Posterior vena cava (tissue), 2 donors: ENCODE results near the gene CPXM1. TPM values are rescaled to one million over a fixed set of nuclear protein-coding genes. Genes with fewer than 3 reads are reported as not detected.
"Not testable (repeated sequence)": the region's sequence is repeated elsewhere in the genome, so short reads cannot be mapped to it uniquely, and the experiment has no call there.

Experiments used
- DNase-seq: peaks from one replicate; pipeline ENCODE4 v3.0.0-alpha.2; 2020; ENCODE audit warnings: low spot score
- intact Hi-C, 2 donors: fragments of 100-400 bp; cut with DNase I; formaldehyde crosslinking; loops; one replicate each; pipeline versions ENCODE4 v1.14.1 to v1.14.2; 2022 to 2023
- total RNA-seq, 2 donors: library from RNA; stranded (reverse); fragmentation: NEBNext Ultra II Directional; extraction: Animal tissue kit (Norgen Biotek cat#: 25700); gene quantifications; one replicate each; pipeline ENCODE4 v1.2.1, GENCODE V29; 2021
- donor health status: DM: yes; HTN: yes; CAD: no.
- donor health status: DM: yes; HTN: yes; CAD: no.

Gene CPXM1
- total RNA-seq, 2 donors from 2014 or later = 9.6 to 36.6 TPM

DNA sequence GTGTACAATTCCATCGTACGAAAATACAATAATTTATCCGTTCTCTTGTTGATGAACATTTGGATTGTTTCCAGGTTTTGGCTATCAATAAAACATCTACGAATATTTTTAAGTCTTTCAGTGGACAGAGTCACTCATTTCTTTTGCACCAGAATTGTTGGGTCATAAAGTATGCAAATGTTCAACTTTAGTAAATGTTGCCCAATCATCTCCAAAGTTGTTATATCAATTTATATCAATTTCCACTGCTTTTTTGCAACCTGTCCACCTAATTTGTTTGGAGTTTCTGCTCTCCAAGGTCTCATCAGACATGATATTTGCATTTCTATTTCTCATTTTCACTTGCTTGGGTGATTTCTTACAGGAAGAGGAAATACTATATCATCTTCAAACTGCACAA, 26.2 kb upstream of the CPXM1 start:
- no peak for DNase-seq
- intact Hi-C loops = no loop called here

DNA sequence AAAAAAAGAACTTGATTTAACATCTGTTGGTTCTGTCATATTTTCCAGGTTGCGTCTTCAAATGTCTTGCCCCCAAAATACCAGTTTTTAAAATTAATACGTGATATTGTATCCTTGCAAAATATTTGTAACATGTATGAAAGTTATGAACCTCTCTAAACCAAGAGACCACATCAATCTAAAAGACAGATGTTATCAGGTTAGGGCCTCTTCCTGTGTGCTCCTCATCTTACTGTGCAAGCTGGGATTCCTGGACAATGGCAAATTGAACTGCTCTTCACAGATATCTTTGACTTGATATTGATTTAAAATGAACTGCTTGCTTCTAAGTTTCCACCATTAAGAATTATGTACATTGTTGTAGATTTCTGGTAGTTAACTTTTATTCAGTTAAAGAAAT, 25.3 kb upstream of the CPXM1 start:
- intact Hi-C loops = no loop called here
- no peak for DNase-seq

DNA sequence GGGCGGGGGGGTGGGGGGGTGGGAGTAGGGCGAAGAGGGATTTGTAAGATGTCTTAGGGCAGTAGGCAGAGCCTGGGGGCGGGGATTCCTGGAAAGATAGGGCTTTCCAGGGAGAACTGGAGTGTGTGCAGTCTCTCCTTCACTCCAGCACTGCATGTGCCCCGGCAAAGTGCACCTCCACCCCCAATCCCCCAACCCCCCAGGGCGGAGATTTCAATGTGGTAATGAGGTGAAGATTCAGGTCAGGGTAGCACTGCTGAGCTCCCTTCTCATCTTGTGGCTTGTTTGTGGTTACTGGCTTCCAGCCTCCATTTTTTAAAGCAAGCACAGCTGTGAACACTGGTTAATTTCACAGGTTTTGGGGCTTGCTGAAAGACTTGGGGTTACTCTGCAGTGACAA, 21.6 kb upstream of the CPXM1 start:
- intact Hi-C loops = no loop called here
- no peak for DNase-seq

DNA sequence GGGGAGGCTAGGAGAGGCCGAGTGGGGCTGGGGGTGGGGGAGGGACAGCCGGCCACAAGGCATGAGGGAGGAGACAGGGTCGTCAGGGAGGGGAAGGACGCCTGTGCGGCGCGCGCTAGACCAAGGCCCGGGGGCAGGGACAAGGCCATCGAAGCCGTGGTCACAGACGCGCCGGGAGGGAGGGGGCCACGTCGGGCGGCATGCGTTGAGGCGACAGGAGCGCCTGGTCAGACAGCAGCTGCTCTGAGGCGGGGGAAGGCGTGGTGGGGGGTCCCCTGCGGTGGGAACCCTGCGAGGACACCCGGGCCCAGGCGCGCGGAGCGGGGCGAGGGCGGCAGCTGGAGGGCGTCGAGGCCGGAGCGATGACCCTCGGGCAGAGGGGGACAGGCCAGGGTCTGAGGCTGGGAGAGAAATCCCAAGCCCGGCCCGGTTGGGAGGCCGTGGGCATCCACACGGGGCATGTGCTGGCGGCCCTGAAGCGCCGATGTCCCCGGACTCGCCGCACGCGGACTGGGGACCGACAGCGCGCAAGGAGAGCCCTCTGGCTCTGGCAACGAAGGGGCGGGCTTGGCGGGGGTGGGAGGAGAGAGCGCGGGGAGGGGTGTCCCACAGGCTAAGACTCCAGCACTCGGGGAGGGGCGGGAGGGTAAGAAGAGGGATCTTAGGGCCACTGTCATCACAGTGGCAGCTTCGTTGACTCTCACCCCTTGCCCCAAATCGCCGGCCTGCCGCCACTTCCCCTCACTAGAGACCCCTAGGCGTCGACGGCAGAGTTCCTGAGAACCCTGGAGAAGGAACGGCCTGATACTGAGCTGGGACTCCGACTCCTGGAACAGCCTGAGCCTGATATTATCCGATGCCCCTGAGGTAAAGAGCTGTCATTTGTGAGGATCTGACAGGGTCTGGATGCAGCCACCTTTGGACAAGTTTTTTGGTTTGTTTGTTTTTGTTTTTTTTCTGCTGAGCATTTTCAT, 20.8 kb upstream of the CPXM1 start:
- no peak for DNase-seq
- intact Hi-C loops = no loop called here

DNA sequence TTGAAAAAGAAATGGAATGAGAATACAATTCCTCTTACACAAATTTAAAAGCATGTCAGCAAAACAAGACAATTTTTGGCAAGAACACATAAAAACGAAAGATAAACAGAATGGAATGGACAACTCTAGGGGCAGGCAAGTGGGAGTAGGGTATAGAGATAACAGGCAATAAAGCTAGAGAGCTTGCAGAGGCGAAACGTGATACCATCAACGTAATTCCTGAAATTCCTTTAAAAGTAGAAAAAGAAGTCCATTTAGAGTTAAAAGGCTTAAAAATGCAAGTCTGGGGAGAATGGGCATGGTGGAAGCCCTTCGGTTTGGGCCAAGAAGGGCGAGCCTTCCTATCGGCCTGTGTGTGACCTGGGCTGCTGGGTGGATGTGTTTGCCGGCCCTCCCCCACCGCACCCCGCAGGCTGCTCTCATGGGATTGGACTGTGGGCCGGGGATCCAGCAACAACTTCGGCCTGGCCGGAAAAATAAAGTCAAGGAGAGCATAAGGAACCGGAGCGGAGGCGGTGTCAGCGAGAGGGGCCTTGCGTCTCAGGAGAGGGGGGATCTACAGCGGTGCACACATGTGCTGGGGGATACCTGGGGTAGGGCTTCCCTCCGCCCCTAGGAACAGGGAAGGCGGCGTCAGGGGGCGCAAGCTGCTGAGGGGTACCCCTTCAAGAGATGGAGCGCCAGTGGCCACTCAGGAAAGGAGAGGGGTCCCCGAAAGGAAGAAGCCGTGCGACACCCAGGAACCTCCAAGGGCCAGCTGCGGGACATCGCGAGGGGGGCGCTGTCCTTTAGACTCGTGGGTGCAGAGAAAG, 19.9 kb upstream of the CPXM1 start:
- DNase-seq = no peak
- intact Hi-C loops = no loop called here

DNA sequence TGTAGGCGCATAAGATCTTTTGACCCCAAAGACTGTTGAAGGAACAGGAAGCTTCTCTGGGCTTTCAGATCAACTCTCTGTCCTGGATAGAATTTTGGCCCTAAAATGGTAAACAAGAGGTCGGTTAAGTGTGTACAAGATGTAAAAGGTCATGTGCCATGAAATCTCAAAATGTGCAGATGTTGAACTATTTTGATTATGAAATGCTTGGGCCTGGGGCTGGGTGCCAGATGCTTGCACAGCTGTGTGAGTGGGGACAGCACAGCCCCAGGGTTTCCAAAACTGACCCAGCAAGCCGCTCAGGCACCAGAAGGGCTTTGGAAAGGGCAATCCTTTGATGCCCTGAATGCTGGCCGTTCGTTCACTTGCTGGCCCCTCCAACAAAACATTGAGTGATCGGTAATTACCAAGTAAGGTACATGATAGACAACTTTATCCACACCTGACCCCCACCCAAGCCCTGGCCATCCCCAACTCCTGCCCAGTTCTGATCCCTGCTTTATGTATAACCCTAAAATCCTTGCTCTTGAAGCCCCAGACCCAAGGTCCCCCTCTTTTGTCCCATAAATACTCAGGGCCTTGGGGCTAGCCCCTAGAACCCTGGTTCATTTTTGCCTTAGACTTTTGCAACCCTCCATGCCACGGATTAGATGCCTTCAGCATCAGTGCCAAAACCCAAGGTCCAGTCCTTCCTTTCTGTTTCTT, 17.6 kb upstream of the CPXM1 start:
- intact Hi-C loops = no loop called here
- DNase-seq = no peak

DNA sequence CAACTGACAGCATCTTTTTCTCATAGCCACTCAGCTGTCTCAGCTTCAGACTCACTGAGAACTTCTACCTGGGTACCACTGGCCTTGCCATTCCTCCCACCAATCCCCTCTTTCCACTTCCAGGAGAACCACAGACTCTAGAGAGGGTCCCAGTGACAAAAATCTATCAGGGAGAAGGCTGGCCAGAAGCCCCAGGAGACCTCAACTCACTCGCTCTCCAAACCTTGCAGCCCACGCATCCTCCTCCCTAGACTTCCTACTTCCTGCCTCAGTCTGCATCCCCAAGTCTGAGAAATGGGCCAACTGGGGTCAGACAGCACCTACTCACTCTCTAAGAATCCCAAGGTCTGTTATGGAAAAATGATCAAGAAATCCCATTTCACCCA, 16.9 kb upstream of the CPXM1 start:
- no peak for DNase-seq
- intact Hi-C loops = no loop called here

DNA sequence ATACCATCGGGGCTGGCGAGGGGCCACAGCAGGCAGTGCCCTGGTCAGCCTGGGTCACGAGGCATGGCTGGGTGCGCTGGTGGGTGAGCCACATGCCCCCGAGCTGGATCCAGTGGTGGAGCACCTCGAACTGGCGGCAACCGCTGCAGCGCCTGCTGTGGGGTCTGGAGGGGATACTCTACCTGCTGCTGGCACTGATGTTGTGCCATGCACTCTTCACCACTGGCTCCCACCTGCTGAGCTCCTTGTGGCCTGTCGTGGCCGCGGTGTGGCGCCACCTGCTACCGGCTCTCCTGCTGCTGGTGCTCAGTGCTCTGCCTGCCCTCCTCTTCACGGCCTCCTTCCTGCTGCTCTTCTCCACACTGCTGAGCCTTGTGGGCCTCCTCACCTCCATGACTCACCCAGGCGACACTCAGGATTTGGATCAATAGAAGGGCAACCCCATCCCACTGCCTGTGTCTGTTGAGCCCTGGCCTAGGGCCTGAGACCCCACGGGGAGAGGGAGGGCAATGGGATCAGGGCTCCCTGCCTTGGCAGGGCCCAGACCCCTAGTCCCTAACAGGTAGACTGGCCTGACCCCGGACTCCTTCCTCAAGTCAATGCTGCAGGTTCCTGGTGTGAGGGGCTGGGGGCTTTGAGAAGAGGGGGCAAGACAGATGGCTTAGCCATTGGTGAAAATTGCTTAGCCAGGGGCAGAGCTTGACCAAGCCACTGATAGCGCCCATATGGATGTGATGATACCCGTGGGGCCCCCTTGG, 16.3 kb upstream of the CPXM1 start:
- peak; percentile 71 for DNase-seq
- intact Hi-C loops = no loop called here

DNA sequence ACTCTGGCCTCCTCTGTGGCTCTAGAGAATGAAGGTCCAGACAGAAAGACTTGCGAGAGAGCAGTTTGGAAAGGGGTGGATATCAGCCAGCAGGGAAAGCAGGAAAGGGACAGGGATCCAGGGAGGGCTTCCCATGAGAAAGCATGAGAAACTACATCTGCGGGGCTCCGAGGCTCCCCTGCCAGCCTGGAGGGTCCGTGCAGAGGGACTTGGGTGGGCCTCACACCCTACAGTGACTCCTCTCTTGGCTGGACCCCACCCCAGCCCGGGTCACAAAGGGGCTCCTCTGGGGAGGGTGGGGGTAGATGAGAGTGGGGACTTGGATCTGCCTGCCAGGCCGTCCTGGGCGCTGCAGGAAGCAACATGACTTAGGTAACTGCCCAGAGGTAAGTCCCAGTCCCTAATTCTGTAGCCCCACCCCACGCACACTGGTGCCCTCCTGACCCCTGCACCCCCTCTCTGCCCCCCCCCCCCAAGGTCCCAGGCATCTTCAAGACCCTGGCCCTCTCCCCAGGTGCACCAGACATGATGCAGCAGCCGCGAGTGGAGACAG, 15.7 kb upstream of the CPXM1 start, which contains the start of gene TMEM239:
TSS of gene TMEM239 (plus strand) at position 335 of the 553 bp plus-strand sequence. CDS start at position 526, 191 bp downstream.
- intact Hi-C loops = no loop called here

DNA sequence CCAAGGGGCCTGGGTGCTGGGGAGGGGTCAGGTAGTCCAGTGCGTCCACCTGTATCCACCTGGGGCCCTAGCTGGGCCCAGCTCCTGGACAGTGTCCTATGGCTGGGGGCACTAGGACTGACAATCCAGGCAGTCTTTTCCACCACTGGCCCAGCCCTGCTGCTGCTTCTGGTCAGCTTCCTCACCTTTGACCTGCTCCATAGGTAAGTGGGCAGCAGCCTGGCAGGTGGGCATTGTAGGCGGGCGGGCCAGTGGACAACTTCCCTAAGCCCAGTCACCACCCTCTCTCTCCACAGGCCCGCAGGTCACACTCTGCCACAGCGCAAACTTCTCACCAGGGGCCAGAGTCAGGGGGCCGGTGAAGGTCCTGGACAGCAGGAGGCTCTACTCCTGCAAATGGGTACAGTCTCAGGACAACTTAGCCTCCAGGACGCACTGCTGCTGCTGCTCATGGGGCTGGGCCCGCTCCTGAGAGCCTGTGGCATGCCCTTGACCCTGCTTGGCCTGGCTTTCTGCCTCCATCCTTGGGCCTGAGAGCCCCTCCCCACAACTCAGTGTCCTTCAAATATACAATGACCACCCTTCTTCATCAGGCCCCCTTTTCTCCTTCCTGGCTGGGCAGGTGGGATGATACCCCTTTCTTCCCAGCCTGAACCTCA, 14.9 kb upstream of the CPXM1 start:
- intact Hi-C loops = no loop called here
- DNase-seq = no peak

More for the DNA sequence above, 15.7 kb upstream of the CPXM1 start, which contains the start of gene TMEM239:
- DNase-seq = peak; percentile 76

DNA sequence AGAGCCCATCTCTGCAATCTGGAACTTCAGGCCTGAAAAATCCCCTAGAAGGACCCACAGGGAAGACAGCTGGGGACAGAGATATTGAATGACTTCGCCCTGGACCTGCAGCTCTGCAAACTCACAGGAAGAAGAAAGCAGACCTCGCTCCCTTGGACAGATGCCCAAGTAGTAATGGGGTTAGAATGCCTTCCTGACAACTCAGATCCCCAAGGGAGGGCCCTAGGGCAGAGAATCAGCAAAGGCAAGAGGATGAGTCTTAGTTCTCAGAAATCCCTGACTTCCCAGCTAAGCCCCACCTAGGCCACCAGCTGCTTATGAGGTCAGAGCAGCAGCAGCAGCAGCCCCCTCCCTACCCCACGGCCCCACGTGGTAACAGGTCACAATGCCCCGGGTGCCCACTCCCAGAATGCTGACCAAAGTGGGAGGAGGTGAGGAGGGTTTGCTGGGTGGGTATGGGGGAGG, 14.2 kb upstream of the CPXM1 start, which contains the start of gene C20orf141:
TSS of gene C20orf141 (plus strand) at position 401 of the 465 bp plus-strand sequence. CDS start 198 bp downstream, outside the sequence.
- intact Hi-C loops = no loop called here
- no peak for DNase-seq

DNA sequence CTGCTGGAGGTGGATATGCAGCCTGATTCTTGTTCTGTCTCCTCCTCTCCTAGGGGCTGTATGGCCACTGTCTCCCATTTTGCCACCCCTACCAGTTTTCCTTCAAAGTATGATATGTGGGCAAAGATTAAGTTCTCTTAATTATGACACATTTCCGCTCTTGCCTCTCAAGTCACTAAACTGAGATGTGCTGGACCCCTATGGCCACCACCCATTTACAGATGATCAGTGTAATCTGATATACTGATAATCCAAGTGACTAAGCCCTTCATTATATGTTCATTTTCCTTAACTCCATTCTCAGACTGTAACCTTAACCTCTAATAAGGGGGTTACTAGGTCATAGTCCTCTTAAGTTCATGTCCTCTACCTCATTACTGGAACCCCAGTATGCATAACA, 13.6 kb upstream of the CPXM1 start:
- intact Hi-C loops = no loop called here

DNA sequence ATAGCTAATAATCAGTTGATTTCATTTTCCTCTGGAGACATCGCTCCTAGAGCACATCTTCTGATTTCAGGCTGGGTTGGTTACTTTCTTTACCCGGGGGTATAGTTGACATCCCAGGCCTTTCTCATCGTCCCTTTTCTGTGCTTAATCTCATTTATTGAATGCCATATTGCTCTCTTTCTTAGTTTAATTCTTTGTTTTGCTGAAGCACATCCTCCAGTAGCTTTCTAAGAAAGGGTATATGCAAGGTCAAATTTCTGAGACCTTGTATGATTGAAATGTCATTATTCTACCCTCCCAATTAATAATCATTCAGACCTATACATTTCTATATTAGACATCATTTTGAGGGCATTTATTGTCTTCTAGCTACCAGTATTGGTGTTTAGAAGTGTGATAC, 11.8 kb upstream of the CPXM1 start:
- intact Hi-C loops = no loop called here
- DNase-seq = no peak

More for the DNA sequence above, 13.6 kb upstream of the CPXM1 start:
- DNase-seq = no peak

DNA sequence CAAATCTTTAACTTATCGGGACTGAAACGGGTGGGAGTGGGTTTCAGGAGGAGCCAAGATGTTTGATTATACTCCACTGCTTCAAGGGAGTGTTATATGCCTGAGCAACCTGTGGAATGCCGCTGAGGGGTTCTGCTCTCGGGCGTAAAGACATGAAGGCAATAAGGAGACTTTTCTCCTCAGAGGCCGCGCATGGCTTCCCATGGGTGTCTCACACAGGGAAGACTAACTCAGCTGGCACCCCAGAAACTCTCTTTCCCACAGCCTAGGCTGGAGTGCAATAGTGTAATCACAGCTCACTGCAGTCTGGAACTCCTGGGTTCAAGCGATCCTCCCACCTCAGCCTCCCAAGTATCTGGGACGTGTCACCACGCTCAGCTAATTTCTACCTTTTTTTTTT, 9.3 kb upstream of the CPXM1 start:
- intact Hi-C loops = no loop called here
- DNase-seq = no peak

DNA sequence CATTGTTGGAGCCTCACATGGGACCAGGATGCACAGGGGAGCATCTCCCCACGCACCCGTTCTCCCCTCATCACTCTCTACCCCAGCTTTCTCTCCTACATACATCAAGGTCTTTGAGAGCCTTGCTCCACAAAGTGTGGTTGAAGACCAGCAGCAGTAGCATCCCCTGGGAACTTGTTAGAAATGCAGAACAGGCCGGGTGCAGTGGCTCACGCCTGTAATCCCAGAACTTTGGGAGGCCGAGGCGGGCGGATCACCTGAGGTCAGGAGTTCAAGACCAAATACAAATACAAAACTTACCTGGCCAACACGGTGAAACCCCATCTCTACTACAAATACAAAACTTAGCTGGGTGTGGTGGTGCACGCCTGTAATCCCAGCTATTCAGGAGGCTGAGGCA, 7.5 kb upstream of the CPXM1 start:
- intact Hi-C loops, DNase-seq: not testable (repeated sequence)

DNA sequence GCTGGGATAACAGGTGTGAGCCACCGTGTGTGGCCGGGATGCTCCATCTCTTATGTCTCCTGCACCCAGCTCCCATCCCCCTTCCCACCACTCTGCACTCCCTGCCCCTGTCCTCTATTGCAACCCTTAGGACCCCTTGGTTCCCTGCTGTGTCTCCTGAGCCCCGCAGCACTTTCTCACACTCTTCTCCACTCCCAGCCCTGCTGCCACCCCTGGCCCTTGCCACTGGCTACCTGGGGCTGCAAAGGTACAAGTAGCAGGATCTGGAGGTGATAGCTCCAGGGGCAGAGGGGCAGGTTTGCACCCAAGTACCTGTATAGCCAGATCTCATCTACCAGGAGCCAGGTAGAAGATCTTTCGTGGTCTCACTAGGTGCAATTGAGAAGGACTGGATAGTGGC, 6.6 kb upstream of the CPXM1 start:
- DNase-seq = no peak
- intact Hi-C loops = no loop called here

DNA sequence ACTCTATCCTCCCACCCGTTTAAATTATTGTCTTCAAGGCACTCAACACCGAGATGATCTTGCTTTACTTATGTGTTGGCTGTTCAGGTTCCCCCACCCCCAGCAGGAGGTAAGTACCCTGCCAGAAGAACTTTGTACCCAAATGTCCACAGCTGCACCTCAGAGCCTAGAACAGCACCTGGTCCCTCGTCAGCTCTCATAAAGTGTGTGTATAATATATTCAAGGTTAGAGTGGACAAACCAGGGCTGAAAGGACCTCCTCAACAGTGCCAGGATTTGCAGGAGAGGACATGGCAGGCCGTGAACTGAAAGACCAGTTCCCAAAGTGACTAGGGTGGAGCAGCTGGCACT, 5.9 kb upstream of the CPXM1 start:
- intact Hi-C loops = no loop called here
- DNase-seq = no peak
